HG02981 (cell line): ENCODE results near the gene MAP1B.

Source experiments
- ATAC-seq: cut with Tn5 transposase; IDR thresholded peaks from one replicate; pipeline ENCODE4 v1.9.1; 2021; ENCODE audit warnings: mild to moderate bottlenecking, moderate library complexity; ENCODE audit not compliant: unreplicated experiment

MAP1B gene

DNA sequence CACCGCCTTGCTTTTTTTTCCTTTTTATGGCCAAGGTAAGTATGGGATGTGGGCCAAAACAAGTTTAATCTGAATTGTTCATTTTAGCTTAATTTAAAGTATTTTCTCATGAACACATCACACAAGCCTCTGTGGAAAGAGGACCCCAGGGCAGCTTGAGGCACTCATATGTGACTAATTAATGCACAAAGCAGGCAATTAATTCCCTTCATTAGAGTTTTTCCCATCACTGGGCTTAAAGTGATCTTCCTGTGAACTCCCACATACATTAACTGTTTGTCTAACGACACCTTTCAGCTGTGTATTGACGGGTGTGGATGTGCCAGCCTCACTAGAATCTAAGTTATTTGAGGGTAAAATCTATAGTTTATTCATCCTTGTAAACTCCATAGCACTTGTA is 109.5 kb downstream of the MAP1B start:
- no peak for ATAC-seq

DNA sequence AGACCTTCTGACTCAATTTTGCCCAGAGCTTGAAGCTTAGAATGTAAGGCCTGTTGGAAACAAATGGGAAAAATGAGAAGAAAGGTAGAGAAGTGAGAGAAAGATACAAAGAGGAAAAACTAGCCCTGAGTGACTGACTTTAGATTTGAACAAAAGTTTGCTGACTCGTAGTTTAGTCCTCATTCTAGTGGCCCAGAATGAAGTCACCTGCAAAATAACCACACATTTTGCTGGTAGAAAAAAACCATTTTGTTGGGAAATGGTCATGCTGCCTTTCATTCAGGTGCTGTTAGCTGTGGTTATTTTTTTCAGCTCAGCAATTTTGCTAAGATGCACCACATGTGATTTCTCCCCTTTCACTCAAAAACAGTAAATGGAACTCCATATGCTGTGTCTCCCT is 113.8 kb downstream of the MAP1B start:
- no peak for ATAC-seq

DNA sequence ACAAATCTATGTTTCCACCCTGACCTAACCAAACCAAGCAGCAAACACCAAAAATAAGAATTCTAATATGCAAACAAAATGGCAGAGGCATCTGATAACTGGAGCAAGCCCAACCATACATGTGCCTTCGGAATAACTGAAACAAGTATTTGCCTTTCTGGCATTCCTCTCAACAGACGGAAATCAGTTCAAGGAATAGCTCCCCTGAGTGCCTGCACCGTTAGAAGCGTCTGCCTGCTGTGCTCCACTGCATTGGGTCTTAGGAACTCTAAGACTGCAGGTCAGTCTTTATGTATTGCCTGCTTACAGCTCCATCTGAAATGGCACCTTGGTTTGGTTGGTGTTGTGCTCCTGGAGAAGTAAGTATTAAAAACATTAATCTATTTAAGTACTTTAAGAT is 114.3 kb downstream of the MAP1B start:
- ATAC-seq = no peak

DNA sequence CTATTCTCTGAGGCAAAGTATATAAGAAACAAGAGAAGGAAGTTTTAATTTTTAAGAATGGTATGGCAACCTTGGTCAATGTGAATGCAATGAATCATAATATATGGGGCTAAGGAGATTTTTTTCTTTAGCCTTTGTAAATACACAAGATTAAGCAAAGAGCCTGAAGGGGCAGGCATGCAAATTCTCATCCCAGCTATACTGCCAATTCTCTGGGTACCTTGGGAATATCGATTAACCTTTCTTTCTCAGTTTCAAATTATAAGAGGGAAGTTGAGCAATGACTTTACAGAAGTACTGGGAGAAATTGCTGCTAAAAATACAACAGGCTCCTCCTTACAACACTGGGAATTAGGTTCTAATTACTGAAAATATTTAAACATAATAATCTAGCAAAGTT is 115.2 kb downstream of the MAP1B start:
- no peak for ATAC-seq

DNA sequence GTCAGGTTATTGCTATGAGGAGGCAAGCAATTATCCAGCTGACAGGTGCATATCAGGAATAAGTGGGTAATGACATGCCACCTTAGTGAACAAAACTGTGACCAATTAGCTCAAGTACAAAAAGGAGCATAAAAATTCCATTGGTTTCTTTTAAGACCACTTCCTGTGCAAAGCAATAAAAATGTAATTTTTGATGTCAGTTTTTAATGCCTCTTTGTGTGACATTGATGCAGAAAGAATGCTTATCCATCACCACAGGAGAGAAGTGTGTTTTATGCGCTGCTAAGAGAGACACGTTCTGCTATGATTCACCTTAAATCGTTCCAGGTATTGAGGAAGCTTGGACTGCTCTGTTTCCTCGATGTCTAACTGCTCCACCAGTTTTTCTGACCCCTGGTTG is 116.1 kb downstream of the MAP1B start:
- ATAC-seq = no peak

DNA sequence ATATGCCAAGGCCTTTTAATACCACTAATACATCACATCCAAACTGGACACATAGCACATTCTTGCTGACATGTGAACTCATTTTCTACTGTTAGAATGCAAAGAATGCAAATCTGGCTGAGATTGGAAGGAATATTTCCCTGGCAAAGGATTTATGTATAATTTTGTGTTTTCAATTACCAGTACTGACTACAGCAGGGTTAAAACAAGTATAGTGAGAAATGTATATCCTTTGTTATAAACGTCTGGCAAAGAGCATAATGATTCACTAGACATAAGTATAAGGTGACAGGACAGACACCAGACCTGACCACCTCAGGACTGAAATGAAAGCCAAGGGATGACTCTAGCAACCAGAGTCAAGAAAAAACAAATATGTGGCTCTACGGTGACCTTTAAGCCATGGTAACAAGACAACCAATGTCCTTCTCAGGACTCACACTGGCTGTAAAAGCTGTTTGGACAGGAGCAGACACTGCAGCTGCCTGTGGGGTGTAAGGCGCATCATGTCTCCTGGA is 117.7 kb downstream of the MAP1B start:
- no peak for ATAC-seq

DNA sequence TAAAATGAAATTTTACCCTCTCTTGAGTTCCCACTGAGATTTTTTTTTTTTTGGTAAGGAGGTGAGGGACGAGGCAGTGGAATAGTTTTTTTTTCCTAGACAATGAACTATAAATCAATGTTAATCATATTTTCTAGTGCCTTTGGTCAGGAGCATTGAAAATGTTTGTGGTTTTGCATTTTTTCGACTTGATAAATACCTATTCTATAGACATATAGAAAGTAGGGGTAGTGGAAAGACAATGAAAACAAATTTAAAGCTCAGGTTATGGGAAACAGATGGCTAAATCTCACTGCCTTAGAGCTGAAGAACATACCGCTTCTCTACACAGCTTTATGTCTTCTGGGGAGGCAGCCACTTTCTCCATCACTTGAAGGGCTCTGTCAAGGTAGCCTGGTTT is 118.5 kb downstream of the MAP1B start:
- no peak for ATAC-seq

DNA sequence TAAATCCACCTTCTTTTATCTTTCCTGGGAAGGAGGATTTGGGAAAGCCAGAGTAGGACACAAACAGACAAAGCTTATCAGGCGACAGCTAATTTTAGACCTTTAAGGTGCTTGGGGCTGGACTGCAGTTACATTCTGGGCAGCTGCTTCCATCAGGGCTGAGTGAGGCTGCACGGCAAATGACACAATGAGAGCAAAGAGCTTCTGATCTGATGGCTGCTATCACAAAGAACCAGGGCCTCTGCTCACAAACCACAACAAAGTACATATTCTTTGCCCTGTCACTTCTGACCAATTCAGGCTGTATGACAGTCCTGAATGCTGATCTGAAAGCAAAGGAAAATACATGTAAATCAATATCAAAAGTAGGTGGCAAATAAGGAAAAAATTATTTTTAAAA is 119.7 kb downstream of the MAP1B start:
- no peak for ATAC-seq

DNA sequence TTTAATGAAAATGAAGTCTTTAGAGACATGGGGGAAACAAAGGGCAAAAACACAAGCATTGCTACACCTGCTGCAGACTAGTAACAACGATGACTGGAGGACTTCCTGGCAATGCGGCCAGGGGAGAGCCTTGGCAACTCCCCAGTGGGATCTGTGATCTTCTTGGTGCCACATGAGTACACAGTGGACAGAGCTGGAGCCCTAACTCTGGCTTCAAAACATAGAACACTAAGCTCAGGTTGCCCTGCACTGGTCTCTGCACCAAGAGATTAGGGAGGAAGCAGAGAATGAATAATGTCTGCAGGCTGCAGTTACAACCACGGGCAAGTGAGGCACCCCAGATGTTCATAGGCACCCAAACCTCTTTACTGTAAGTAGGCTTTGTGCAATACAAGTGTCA is 121.7 kb downstream of the MAP1B start:
- no peak for ATAC-seq

DNA sequence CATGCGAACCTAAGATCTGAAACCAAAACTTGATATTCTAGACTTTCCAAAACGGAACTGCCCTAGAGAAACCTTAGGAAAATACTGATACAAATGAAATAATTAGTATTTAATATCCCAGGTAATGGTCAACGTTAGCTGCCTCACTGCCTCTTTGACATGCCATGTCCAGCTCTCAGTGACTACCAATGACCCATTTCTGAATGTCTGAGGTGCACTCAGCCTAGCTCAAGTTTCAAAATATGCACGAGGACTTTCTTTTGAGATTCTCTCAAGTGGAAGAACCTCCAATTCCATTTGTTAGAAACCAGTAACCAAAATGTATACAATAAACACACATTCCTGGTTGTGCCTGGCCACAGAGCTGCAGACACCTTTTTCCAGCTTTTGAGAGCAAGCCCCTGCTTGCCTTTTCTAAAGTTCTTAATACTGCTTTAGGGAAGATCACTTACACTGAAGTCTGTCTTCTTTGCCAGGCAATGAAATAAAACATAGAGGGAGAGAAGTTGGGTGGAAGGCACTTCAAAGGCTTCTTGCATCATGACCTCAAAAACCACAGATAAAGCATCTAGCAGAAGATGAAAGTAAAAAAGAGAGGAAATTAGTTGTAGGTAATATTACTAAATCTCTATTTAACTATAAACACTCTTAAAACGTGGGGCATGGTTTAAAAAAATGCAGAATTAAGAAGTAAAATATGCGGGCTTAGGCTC is 124.9 kb downstream of the MAP1B start:
- ATAC-seq = peak; percentile 38

DNA sequence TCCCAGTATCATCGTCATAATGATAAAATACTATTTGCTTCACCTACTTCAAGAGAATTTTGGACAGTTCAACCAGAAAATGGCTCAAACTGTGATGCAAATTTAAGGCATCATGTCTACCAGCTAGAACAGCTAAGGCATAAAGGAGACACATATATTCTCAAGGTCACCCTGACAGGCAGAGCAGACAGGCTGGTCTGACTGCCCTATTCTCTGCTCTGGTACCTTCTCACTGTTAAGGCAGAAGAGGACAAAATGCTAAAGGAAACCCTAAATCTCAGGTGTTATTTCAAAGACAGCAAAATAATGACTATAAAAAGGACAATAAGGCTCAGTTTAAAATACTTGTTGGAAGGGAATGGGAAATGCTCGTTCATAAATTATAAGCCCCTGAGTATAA is 125.6 kb downstream of the MAP1B start:
- peak; percentile 2 for ATAC-seq

DNA sequence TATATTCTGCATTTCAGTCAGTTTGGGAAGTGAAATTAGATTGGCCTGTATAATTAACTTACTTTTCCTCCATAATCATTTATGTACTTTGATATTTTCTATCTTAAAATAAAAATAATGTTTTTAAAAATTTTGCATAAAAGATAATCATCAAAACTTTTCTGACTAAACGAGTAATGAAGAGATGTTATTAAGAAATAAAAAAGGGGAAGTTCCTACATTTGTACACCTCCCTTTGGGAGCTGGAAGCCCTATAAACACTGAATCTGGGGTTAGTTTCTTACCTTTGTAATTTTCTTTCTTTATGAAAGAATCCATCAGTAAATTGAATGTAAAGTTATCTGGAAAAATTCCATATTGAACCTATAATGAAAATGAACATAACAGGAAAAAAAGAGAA is 126.6 kb downstream of the MAP1B start:
- ATAC-seq = no peak

DNA sequence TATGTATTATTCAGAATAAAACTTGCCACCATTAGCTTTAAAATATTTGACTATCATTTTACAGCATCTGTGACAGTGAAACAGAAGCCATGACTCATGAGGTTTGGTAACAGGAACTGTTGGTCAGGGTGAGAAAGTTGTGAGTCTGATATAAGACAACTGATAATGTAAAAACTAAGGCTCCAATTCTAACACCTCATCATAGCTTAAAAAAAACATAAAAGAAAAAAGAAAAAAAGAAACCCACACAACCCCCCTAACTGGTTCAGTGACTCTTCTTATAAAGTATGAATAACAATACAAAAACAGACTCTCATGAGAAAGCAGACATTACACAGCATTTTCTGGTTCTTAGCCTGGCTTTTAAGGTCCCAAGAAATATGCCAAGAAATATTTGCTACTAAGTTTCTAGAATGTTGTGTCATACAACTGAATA is 127.0 kb downstream of the MAP1B start:
- peak; percentile 82 for ATAC-seq

DNA sequence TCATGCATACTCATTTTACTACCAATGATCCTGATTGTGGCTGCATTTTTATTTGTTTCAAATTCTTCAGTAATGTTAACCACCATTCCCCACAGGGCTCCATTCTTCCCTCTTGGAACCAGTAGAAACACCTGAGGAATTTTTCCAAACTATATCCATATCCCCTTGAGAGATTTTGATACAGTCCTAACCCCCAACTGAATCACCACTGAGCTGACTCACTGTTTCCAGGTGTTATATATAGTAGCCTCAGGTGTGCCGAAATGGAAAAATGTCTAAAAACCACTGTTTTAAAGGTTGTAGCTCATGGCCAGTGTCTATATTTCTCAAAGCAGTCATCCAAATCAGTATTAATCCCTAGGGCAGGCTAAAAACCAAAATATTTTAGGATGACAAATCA is 127.6 kb downstream of the MAP1B start:
- ATAC-seq = no peak

DNA sequence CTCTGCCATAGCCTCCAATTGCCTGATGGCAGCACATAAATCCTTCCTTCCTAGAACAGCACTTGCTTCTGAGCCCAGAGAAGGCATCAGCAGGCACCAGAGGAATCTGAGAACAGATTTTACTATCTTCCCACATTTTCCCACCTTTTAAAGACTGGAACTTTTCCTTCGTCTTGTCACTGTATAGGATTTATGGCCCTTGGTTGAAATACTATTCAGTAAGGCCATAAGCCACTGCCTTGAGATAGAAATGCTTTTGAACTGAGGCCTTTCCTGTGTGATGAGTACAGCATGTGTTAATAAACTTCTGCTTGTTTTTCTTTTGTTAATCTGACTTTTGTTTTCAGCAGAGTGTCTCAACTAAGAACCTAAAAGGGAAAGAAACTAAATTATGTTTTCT is 128.4 kb downstream of the MAP1B start:
- ATAC-seq = no peak

DNA sequence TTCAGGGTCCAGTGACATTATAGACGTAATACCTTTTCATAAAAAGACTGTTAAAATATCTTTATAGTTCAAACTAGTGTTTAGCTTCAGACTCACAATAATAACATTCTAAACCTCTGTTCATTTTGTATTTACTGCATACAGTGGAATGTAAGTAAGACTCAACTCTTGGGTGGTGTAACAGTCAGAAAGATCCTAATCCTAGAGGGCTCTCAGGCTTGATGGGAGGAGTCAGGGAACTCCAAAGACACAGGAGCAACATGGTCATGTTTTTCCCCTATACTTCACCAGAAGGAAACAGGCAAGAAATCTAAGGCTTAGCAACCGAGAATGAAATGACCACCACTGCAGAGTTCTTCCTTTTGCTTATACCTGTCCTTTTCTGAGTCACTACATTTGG is 130.1 kb downstream of the MAP1B start:
- no peak for ATAC-seq

DNA sequence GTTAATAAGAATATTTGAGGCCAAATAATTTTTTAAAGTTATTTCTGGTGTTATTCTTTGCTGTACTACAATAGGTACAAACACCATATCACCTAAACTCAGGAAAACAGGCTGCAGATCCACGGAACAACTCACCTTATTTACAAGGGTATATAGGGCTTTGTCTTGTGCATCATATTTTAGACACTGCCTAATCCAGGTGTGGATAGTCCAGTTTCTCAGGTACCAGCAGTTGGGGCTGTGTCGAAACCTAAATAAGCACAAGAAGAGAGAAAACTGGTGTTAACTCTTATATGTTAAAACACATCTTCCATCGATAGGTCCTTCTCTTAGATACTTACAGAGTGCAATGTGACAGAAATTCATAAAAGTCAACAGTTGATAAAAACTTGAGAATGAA is 130.6 kb downstream of the MAP1B start:
- no peak for ATAC-seq

DNA sequence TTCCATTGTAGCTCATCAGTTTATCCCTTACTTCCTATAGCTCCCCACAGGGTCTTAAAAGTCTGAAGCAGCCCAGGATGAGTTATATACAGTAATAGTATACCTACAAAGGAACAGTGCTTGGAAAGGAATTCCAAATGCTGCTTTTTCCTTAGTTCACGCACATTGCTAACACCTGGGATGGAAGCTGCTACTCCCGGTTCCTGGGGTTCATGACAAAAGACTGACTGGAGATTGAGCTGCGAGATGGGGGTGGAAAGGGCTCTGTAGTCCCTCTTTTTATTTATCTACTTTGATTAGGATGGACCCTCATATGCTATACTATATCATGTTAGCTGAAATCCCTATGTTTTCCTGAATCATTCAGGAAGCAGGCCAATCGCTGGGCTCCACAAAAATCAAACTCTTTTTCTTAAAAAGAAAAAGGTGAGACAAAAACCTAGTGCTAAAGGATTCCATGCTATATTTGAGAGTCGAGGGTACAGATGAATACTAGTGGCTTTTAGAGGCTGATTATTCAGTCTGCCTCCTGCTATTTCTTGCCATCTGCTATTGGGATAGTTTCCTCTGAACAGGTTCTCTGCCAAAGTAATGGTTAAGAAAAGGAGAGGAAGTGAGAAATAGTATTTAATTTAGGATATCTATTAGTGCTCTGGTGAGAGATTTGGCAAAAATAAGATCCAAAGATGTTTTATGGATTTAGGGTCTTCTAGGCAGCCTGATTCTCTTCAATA is 131.6 kb downstream of the MAP1B start:
- ATAC-seq = no peak

DNA sequence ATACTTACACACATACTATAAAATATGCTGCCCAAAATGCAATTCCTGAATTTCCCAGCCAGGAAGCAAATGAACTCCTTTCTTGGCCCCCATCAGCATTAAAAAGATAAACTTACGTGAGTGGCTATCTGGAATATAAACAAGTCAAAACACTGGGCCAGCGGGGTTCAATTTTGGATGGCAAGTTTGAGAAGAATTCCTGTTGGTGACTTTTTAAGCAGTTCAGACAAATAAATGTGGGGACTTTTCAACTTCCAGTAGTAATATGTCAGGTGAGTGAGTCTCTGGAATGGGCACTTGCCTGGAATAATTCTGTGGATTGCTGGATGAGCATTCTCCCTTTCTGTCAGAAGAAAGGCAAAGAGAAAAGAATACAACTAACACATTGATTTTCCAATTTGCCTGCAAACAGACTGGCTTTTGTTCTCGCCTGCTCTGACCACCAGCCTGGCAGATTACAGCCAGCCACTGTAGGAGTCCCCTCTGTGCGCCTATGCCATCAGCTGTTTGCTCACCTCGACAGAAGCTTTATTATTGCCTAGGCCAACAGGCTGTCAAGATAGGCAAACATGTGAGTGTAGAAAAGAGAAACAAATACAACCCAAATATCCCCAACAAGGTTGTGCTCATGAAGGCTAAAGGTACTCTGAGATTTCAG is 134.2 kb downstream of the MAP1B start:
- no peak for ATAC-seq

DNA sequence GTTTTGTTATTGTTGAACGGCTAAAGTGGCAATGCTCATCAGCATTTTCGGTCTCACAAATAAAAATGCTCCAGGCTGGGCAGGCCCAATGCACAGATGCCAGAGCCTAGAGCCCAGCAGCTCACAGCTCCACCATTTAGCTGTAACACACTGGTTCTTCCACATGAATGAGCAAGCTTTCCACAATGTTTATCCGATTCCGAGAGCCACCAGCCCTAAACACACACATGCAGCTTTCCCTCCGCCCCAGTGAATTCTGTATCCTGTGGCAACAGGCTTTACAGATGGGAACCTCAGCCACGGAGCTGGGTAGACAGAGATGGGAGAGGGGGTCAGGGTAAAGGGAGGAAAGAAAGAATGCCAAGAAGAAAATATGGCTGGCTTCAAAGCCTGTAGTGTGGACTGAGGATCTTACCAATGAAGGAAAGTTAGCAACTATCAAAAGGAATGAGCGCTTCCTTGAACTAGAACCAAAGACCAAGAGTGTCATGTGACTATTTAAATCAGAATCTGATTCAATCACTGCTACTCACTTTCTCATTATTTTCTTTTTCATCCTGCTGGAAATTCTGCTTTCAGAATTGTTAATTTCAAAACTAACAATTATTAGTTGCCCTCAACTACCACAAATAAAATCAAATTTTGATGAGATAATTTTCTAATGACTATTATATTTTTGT is 135.7 kb downstream of the MAP1B start:
- ATAC-seq = no peak

DNA sequence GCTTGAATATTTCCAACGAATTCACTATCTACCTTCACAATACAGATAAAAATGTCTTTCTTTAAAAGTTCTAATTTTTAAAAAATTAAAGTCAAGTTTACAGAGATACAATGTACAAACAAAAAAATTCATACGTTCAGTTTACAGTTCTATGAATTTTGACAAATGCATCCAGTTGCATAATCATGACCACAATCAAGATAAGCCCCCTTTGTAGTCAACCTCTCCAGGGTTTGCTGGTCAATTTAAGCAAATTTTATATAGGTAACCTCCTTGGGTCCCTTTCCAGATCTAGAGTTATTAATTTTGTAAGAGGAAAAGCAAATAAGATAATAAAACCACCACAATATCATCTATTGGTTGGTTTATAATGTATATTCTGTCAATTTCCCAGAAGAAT is 136.4 kb downstream of the MAP1B start:
- no peak for ATAC-seq
